ENCODE measurements around the gene PDE9A.

- no peak for TF ChIP-seq MAX (IDR thresholded peaks at IDR 0.05)
- TF ChIP-seq REST (IDR thresholded peaks at IDR 0.05; ENCODE audit: low read depth): no peak
- TF ChIP-seq USF1 (IDR thresholded peaks at IDR 0.05): no peak
- TF ChIP-seq TCF12 (IDR thresholded peaks at IDR 0.05; ENCODE audit: low read depth): no peak
Measured at GRCh38 chr21:42745511-42746239, 92.3 kb downstream of the PDE9A start.

All from Ishikawa (cell line).